ENCODE measurements around the gene GLT8D1.
A peak's percentile ranks its signal among the peaks of the same experiment; 100 is the strongest.

The GLT8D1 gene

DNA sequence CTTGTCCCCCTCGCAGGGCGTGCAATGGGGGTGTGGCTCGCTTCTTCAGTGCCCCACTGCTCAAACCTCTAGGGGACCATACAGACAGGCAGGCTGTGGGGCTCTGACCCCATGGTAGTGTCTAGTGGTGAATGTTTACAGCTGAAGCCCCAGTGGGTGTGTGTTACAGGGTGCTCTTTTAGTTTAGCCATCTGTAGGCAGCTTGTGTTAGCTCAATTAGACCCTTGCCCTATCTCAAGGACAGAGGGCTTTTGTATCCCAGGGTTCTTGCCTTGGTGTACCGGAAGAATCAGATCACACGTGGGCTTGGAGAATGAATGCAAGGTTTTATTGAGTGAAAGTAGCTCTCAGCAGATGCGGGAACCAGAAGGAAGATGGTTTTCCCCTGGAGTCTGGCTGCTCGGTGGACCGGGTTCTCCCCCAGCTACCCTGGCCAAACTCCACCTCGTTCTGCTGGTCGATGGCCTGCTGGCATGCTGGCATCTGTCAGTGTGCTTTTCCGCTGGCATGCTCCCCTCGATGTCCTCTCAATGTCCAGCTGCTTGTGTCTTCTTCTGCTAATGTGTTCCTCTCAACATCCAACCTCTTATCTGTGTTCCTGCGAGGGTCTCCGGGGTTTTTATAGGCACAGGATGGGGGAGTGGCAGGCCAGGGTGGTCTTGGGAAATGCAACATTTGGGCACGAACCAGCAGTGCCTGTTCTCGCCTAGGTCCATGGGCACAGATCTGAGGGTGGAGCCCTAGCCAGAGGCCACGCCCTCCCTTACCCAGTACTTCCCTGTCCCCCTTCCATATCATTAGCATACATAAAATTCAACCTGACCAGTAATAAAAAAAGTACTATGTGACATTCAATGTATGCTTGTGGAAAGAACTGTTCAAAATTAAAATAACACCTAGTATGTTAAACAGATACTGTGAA is 7.0 kb upstream of the GLT8D1 start:
- no peak for DNase-seq (ENCODE audit: low read depth, low spot score)

- no peak for DNase-seq (ENCODE audit: low read depth, low spot score)
Observed at GRCh38 chr3:52710512-52710911, 4.9 kb upstream of the GLT8D1 start.

DNA sequence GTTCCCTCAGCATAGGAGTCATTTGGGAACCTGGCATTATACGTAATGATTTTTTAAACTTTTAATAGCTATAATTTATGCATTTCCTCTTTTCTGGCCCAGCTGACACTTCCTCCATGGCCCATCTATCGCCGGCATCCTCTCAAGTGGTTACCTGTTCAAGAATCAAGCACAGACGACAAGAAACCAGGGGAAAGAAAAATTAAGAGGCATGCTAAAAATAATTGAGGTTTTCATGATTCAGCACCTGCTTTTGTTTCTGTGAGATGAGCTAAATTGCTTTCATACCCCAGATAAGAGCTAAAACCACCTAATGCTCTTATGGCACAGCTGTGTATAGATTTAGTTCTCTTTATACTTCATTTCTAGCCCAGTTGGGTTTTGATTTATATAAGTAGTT is 2.0 kb upstream of the GLT8D1 start:
- no peak for DNase-seq (ENCODE audit: low read depth, low spot score)

- DNase-seq (ENCODE audit: low read depth, low spot score): no peak
Observed at GRCh38 chr3:52705438-52705687, 228 bp downstream of the GLT8D1 start.

DNA sequence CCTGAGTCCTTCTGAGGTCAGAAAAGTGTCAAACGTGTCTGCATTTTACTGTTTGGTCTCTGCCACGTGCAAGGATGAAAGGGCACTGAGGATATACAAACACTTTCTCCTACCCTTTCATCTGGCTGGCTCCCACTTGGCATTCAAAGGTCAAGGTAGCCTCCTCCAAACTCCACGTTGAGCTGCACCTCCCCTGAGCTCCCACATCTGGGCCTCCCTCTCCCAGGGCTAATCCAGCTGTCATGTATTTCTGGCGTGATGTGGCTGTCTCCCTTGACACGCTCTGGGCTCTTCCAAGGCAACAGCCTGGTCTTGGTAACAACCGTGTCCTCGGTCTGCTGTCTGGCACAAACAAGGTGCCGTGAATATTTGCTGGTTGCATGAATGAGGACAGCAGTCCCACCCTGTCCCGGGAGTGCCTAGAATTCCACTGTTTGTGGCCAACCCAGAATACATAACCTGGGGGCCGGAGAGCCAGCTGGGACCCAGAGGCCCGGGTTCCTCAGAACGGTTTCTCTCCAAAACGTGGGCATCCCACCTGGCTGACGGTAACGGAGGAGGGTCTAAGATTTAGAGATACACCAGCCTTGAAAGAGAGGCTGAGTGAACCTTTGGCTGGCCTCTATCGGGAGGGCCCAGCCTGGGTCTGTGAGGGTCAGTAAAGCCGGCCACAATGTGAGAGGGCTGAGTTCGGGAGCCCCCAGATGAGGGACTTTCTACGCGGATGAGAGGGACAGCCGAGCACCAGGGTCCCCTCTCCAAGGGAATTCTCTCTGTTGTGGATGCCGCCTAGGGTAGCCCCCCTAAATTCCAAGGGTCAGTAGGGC is 767 bp downstream of the GLT8D1 start:
- no peak for DNase-seq (ENCODE audit: low read depth, low spot score)

DNA sequence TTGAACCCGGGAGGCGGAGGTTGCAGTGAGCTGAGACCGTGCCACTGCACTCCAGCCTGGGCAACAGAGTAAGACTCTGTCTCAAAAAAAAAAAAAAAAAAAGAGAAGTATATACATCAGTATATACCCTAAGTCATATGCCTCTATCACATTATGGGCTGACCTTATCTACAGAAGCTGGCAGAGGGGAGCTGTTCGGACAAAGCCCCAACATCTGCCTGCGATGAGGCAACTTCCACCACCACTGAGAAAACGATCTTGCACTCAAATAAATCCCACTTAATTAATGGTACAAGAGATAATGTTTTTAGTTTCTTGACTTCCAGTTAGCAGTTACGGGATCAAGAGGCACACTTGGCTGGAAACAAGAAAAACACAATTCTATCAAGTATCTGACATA is 2.2 kb downstream of the GLT8D1 start:
- no peak for DNase-seq (ENCODE audit: low read depth, low spot score)

DNA sequence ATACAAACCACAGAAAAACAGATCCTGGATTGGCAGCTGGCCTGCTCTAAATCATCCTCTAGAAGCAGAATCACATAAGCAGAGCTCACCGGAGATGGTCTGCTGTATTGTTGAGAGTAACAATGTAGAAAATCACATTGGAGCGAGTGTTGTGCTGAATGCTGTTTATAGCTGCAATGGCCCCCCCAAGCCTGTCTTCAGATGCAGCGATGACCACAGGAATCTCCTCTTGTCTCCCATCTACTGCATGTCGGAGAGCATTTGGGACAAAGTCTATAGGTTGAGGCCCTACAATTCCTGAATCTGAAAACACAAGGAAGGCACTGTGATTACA is 8.0 kb downstream of the GLT8D1 start:
- no peak for DNase-seq (ENCODE audit: low read depth, low spot score)

DNA sequence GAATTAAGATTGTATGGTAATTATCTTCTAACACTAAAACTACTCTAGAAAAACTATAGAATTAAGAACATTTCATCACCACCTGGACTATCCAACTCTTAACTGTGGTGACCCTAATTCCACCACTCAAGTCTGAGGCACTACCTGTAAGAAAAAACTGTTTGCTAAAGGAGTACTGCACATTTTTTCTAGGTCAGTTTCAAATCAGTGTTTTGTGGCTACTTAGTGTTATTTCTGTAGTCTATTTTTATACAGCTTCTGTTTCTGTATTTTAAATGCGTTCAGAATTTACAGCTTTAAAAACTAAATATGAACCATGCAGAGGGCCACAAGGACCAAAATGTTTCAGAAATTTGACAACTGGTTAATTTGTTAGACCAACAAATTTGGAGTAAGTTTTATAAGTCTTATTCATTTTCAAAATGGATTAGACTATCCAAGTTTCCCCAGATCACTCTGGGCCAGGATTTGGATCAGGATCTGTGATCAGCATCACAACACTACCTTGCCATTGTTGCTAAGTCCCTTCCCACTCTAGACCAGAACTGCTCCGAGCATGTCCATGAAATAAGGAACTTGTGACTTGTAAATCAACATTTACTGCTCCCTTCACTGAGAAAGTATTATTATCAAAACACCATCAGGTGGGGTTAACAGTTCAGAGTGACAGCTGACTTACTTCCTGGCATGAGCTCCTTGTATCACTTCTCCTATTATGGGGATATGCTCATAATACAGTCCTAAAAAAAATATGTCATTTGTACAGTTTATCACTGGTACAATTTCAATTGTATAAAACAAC is 8.6 kb downstream of the GLT8D1 start:
- DNase-seq (ENCODE audit: low read depth, low spot score): no peak

- DNase-seq (ENCODE audit: low read depth, low spot score): no peak
Observed at GRCh38 chr3:52695798-52696671, 9.6 kb downstream of the GLT8D1 start.

DNA sequence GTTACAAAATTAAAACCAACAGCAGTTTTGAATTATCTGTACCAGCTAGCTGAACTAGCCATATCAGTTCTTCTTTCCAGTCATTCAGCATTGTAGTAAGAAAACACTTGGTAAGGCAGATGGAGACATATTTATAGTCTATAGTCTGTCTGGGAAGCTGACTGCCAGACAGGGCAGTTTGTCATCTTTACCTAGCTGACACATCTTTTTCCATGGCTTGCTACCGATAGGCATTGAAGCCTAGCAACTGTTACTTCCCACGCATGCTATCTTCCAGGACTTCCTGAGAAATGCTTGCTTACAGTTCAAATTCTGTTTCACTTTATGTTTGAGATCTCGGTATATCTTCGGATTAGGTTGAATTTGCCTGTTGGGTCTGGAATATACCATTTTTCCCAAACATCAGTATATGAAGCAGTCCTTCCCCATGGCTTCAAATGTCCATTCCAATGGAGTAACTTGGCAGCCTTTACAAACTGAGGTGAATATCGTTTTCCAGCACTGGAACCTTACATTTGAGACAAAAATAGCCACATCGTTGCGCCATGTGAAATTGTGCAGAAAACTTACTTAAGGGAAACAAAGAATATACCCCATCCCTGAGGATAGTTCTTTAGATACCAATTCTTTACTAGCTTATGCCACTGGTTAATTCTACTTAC is 10.9 kb downstream of the GLT8D1 start:
- no peak for DNase-seq (ENCODE audit: low read depth, low spot score)

- DNase-seq (ENCODE audit: low read depth, low spot score): no peak
Observed at GRCh38 chr3:52693071-52693470, 12.5 kb downstream of the GLT8D1 start.

DNA sequence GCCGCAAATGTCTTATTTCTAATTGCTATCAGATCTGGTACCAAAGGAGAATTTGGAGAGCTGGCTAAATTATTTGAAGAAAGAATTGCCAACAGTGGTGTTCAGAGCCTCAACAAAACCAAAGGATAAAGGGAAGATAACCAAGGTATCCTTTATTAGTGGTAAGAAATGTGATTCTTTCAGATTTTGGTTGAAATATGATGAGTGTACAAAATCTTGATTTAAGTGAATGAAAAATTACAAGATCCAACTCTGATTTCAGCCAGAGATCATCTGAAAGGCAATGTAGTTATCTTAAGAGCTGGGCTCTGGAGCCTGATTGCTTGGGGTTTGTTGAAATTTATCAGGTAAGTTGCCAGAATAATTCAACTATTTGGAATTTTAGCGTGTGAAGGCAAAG is 15.0 kb downstream of the GLT8D1 start:
- DNase-seq (ENCODE audit: low read depth, low spot score): no peak

GRCh38 chr3:52689151-52689550 is 16.4 kb downstream of the GLT8D1 start:
- no peak for DNase-seq (ENCODE audit: low read depth, low spot score)

DNA sequence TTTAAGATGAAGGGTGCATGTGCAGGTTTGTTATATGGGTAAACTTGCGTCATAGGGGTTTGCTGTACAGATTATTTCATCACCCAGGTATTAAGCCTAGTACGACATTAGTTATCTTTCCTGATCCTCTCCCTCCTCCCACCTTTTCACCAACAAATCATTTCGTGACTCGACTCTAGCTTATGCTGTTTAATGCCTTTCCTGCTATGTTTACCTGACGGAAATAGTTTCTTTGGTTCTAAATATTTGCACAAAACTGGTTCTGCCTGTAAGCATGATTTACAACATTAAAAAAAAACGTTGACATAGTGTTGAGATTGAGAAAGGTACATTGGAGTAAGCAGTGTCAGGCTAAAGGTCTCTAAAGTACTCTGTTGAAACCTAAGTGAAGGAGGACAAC is 17.3 kb downstream of the GLT8D1 start:
- no peak for DNase-seq (ENCODE audit: low read depth, low spot score)

DNA sequence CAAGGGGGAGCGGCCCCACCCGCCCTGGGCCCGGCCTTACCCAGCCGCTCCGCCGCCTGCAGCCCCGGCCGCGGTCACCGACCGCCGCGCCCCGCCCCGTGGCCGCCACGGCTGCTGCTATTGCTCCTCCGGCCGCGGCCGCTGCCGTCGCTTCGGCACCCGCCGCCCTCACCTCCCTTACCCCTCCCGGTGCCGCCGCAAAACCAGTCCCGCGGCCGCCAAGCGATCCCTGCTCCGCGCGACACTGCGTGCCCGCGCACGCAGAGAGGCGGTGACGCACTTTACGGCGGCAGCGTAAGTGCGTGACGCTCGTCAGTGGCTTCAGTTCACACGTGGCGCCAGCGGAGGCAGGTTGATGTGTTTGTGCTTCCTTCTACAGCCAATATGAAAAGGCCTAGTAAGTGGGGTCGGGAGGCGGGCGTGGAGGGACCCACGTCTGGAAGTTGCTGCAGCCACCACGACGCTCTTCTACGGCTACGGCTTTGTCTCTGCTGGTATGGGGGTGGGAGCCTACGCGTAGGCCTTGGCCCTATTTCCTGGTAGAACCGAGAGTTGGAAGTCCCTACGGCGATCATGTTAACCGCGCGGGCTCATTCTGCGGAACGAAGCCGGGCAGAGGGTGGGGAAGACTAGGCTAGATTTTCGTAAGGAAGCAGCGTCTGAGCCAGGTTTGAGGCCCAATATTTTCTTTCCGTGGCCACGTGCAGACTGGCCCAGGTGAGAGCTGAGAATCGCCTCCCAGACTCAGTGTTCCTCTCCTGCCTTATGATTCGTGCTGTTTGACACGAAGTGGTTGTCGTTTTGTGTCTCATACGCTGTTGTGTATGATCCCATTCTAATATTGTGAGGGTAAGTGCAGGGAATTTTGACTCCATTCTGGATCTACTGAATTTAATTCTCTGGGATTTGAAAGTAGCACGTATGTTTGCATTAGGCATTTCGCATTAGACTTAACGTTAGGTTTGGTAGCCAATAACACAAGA is 19.6 kb downstream of the GLT8D1 start, which contains the start of the genes GNL3 and PBRM1:
GNL3 (plus strand) TSS at position 324 of the 983 bp plus-strand sequence; CDS start at position 385, 61 bp downstream.
PBRM1 (minus strand) TSS at position 205 of the 983 bp plus-strand sequence.
- peak; percentile 84 for DNase-seq (ENCODE audit: low read depth, low spot score)

DNA sequence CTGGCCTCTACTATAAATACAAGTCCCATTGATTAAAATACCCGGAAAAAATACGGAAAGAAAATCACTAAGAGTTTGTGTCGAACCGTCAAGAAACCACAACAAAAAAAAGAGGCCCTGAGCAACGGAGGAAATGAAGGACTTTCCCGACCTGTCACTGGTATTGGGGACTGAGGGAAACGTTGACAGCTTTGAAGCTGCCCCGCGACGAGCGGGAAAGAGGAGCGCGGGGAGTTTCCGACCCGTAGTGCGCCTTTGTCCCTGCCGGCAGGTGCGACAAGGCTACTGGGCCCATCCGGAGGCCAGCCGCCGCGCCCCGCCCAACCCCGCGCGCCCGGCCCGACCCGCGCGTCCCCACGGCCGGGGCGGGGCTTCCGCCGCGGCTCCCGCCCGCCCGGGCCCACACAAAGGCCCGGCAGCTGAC is 20.3 kb downstream of the GLT8D1 start:
- DNase-seq (ENCODE audit: low read depth, low spot score): peak; percentile 58

GRCh38 chr3:52684184-52684583 is 21.4 kb downstream of the GLT8D1 start:
- DNase-seq (ENCODE audit: low read depth, low spot score): no peak

- DNase-seq (ENCODE audit: low read depth, low spot score): no peak
Observed at GRCh38 chr3:52683611-52684010, 22.0 kb downstream of the GLT8D1 start.

DNA sequence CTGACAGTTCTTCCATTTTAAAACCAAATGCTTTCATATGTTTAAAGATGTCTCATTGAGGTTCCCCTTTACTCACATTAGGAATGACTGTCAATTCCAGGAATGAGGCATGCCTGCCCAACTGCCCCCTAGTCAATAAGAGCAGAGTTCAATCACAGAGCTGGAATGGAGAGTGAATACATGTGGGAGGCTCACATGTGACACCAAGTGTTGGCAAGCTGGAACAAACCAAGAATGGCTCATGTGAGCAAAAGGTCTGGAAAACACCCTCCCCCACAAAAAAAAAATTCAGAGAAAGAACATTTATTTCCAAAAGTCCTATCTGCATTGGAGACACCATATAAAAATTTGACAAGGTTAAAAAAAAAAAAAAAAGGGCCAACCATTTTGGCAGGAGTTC is 23.6 kb downstream of the GLT8D1 start:
- no peak for DNase-seq (ENCODE audit: low read depth, low spot score)

Measured in activated naive CD8-positive, alpha-beta T cell treated with anti-CD3 and anti-CD28 coated beads, Interleukin-2, amount 50 U/mL, for 16 hours (primary cell).